ENCODE measurements around the gene EPB41L5.
"Not testable (repeated sequence)": the region's sequence is repeated elsewhere in the genome, so short reads cannot be mapped to it uniquely, and the experiment has no call there.

Gene EPB41L5

GRCh38 chr2:120104772-120105171 is 91.9 kb downstream of the EPB41L5 start:
- no peak for DNase-seq

- no peak for DNase-seq
Observed at GRCh38 chr2:120105360-120105759, 92.5 kb downstream of the EPB41L5 start.

DNA sequence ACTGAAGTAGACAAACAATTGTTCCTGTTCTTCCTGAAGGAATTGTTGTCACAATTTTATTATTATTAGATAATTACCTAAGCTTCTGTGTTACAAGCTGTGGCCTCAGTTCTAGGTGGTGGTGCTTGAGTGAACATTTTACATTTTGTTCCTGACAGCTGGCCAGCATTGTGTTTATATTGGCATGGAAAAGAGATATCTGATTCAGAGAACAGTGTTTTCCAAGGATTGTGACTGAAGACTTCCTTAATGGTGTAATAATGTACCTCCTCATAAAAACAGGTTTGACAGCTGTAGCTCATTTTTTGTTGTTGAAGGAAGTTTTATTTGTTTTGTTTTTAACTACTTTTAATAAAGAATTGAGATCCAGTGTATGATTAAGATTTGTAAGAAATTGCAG is 95.2 kb downstream of the EPB41L5 start:
- no peak for DNase-seq

DNA sequence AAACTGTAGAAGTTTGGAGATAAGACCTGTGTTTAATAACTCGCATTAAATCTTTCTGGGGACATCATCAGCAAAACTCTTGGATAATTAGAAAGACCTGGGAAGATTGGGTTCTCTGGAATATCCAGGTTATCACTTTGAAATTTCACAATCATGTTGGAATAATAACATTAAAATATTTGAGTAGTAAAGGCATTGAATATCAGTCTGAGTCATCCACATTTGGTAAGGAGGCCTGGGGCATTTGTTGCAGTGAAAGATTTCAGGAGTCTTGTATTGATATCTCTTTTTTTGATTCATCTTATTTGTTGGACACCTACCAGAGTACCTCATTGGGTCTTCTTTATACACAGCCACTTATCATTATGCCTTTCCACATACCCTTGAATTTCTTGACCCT is 95.9 kb downstream of the EPB41L5 start:
- DNase-seq: no peak

GRCh38 chr2:120109186-120110061 is 96.5 kb downstream of the EPB41L5 start:
- no peak for DNase-seq

DNA sequence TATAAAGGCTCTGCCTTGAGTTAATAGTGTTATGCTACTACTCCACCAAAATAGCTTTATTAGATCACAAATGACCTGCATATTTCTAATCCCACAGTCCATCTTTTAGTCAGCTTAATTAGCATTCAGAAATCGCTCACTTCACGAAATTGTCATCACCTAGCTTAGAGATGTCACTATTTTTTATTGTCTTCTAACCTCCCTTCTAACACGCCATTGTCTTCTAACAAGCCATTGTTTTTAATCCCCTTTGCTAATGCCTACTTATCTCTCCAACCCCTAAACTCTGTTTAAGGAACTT is 97.1 kb downstream of the EPB41L5 start:
- no peak for DNase-seq

DNA sequence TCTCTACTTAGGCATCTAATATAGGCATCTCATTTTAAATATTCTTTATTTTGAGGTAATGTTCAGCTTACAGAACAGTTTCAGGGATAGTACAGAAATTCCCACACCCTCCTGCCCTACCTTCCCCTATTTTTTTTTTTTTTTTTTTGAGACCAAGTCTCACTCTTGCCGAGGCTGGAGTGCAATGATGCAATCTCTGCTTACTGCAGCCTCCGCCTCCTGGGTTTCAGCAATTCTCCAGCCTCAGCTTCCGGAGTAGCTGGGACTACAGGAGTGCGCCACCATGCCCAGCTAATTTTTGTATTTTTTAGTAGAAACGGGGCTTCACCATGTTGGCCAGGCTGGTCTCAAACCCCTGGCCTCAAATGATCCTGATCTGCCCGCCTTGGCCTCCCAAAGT is 97.6 kb downstream of the EPB41L5 start:
- DNase-seq: no peak

- DNase-seq: no peak
Observed at GRCh38 chr2:120111193-120111592, 98.3 kb downstream of the EPB41L5 start.

GRCh38 chr2:120118018-120118417 is 105.1 kb downstream of the EPB41L5 start:
- no peak for DNase-seq

DNA sequence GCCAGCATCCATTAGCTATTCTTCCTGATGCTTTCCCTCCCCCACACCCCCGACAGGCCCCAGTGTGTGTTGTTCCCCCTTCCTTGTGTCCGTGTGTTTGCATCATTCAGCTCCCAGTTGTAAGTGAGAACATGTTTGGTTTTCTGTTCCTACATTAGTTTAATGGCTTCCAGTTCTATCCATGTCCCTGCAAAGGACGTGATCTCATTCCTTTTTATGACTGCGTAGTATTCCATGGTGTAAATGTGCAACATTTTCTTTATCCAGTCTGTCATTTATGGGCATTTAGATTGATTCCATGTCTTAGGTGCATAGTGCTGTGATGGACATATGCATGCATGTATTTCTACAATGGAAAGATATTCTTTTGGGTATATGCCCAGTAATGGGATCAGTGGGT is 105.6 kb downstream of the EPB41L5 start:
- no peak for DNase-seq

DNA sequence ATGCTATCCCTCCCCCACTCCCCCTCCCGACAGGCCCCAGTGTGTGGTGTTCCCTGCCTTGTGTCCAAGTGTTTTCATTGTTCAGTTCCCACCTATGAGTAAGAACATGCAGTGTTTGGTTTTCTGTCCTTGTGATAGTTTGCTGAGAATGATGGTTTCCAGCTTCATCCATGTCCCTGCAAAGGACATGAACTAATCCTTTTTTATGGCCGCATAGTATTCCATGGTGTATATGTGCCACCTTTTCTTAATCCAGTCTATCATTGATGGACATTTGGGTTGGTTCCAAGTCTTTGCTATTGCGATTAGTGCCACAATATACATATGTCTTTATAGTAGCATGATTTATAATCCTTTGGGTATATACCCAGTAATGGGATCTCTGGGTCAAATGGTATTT is 108.5 kb downstream of the EPB41L5 start:
- not testable (repeated sequence) for DNase-seq

DNA sequence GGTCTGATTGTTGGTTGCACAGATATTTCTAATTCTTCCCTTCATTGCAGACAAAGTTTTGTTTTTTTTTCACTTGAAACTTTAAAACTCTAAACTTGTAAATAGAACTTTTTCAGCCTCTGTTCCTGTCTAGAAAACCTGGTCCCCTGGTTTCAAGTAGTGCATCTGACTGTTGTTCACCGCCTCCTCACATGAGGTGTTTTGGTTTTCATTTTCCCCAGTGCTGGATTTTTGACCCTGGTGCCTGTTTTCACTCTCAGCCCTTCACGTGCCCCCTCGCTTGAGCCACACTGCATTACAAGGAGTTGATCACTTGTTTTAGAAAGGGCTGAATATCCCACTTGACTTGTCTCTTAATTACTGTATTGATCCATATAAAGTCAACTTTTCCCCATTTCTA is 110.2 kb downstream of the EPB41L5 start:
- DNase-seq: no peak

DNA sequence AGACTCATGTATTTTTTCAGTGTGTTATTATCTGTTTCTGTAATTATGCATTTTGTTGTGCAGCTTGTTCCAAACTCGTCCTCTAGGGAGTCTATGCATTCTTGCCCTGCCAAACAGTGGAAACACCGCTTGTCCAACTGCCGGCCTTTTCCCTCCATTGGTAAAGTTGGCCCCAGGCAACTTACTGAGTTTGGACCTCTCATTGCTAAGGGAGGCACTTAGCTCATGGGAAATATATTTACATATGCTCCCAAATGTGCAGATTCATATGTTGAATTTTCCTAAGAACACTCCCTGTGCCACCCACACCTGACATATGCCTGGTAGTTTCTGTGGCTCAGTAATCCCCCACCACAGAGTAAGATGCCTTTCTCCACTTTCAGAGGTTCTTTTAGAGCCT is 112.3 kb downstream of the EPB41L5 start:
- no peak for DNase-seq

DNA sequence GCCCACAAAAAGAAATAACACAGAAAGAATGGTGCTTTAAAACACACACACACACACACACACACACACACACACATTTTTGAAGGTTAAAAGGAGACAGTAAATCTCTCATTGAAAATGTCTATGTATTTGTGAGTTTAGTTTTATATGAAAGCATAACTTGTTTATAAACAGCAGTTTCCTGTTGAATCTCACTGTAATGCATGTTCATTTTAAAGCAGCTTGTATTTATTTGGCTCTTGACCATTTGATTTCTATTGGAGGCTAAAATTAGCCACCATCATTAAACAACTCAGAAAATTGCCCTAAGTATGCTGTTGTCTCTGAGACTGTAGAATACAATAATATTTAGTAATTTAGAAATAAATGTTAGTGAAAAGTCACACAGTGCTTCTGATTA is 115.3 kb downstream of the EPB41L5 start:
- DNase-seq: no peak

- DNase-seq: no peak
Observed at GRCh38 chr2:120132190-120132589, 119.3 kb downstream of the EPB41L5 start.

DNA sequence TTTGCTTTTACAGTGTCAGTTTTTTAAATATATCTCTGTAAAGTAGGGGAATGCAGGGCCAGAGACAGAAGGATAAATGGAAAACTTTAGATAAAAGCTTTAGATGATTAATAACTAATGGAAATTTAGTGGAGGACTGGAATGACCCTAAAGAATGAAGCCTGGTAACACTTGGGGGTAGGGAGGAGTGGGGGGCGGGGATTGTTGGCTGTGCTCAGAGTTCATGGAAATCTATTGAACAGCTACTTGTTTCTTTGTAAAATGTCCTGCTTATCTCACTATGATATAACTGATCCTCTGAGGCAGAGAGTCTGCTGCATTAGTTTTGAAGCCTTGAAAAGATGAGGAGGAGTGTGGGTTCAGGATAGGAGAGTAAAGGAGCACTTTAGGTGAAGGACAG is 119.8 kb downstream of the EPB41L5 start:
- DNase-seq: no peak

DNA sequence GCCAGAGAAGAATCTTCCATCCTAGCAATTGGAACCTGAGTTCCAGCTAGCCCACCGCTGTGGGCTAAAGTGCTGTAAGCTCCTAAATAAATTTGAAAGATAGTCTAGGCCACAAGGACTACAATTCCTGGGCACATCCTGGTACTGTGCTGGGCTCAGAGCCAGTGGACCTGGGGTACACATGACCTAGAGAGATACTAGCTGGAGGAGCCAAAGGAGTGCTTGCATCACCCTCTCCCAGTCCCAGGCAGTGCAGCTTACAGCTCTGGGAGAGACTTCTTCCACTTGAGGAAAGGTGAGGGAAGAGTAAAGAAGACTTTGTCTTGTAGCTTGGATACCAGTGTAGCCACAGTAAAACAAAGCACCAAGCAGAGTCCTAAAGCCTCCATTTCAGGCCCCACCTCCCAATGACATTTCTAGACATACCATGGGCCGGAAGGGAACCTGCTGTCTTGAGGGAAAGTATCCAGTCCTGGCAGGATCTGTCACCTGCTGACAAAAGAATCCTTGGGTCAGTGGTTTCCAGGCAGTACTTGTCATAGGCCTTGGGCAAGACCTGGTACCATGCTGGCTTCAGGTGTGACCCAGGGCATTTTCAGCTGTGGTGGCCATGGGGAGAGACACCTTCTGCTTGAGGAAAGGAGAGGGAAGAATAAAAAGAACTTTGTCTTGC is 120.8 kb downstream of the EPB41L5 start:
- no peak for DNase-seq

- DNase-seq: no peak
Observed at GRCh38 chr2:120134263-120134662, 121.4 kb downstream of the EPB41L5 start.

DNA sequence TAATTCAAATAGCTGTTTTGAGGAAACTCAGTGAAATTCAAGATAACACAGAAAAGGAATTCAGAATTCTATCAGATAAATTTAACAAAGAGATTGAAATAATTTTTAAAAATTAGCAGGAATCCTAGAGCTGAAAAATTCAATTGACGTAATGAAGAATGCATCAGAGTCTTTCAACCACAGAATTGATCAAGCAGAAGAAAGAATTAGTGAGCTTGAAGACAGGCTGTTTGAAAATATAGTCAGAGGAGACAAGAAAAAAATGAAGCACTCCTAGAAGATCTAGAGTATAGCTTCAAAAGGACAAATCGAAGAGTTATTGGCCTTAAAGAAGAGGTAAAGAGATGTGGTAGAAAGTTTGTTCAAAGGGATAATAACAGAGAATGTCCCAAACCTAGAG is 122.1 kb downstream of the EPB41L5 start:
- not testable (repeated sequence) for DNase-seq

- no peak for DNase-seq
Observed at GRCh38 chr2:120140866-120141265, 128.0 kb downstream of the EPB41L5 start.

DNA sequence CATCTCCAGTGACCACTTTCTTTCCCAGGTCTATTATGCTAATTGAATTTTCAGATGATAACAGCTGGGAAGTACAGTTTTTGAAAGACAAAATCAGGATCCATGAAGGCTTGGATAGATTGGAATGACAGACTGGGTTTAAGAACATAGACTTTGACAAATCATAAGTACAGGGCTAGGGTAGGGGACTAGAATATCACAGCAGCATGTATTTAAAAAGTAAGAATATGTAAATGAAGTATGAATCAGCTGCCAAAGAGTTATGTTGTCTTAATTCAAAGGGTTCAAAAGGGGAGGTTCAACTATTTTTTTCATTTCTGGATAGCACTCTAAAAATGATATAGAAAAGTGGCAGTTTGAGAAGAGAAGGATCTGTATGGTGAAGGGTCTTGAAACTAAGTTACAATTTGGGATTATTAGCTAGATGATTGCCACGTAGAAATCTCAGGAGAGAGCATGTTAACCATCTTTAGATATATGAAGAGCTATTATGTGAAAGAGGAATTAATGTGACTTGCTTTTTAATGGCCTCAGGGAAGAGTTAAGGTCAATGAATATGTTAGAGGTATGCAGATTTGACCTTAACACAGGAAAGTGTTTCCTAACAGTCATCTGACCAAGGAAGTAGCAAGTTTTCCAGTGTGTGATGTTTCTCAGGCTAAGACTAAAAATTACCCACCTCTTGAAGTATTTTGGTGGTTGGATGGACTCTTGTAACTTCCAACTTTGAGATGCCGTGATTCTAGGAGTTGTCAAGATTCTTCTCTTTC is 128.6 kb downstream of the EPB41L5 start:
- no peak for DNase-seq

DNA sequence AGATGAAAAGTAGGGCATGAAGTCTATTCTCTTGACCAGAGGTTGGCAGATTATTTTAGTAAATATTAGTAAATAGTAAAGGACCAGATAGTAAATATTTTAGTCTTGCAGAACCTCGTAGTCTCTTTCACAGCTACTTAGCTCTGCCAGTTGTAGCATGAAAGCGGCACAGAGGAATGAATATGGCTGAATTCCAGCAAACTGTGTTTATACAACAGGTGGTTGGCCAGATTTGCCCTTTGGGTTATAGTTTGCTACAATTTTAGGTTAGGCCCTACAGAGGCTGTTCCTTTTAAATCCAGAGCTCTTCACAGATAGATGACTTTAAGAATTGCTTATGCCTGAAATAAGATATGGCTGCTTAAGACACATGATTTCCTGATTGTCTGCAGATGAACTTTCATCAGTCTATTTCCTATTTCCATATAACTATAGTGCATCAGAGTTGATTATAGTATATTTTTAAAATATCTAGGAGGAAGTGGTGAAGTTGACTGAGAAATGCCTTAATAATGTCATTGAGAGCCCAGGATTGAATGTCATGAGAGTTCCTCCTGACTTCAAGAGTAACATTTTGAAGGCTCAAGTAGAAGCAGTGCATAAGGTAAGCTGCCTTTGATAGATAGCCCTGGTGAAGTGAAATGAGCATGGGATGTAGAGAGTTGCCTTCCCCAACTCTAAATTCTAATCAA is 129.8 kb downstream of the EPB41L5 start:
- DNase-seq: no peak

DNA sequence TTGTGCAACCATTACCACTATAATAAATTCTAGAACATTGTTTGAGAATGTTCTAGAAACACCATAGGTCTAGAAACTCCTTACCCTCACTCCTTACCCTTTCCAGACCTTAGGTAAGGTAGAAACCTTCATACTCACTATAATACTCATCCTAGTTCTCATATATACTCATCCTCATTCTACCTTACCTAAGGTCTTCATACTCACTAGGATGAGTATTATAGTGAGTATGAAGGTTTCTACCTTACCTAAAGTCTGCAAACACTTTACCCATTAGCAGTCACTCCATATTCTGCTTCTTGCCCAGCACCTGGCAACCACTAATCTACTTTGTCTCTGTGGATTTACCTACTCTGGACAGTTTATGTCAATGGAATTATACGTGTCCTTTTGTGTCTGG is 135.4 kb downstream of the EPB41L5 start:
- no peak for DNase-seq
